Stomach (tissue), 9 donors: Measurements from ENCODE around the gene TTC29. TPM values are rescaled to one million over a fixed set of nuclear protein-coding genes. Genes with fewer than 3 reads are reported as not detected.

Source experiments
- DNase-seq, 2 donors: peaks; one replicate each; pipeline versions ENCODE4 v3.0.0 to v3.0.0-alpha.2; 2013 to 2019
- H3K27ac ChIP-seq, 5 donors: fragments of 200-600 bp in 4 of 5; sonication (generic) in 4 of 5; one replicate each; pipeline ENCODE4 v1.5.1; 2013 to 2019; ENCODE audit warnings: mild to moderate bottlenecking in 1 of 5, moderate library complexity in 1 of 5
- H3K27me3 ChIP-seq, 3 donors: fragments of 200-600 bp; sonication (generic); one replicate each; pipeline ENCODE4 v1.5.1; 2017 to 2019; ENCODE audit warnings: mixed run types in 1 of 3
- H3K36me3 ChIP-seq, 4 donors: fragments of 200-600 bp; sonication (generic); 1 replicate in 3 of 4; 2 replicates in 1 of 4; pipeline ENCODE4 v1.5.1; 2016 to 2019
- H3K4me1 ChIP-seq, 4 donors: fragments of 200-600 bp; sonication (generic); one replicate each; pipeline ENCODE4 v1.5.1; 2016 to 2019
- H3K4me3 ChIP-seq, 4 donors: fragments of 200-600 bp; sonication (generic) in 3 of 4; one replicate each; pipeline ENCODE4 v1.5.1; 2016 to 2019; ENCODE audit warnings: mild to moderate bottlenecking in 1 of 4
- H3K9me3 ChIP-seq, 4 donors: fragments of 200-600 bp; sonication (generic); one replicate each; pipeline ENCODE4 v1.5.1; 2016 to 2019
- CTCF ChIP-seq, 7 experiments: fragments of 450-650 bp in 4 of 7; fragments of 200-600 bp in 3 of 7; sonication (generic) in 3 of 7; IDR thresholded peaks; one replicate each; pipeline ENCODE4 v1.5.1; 2016 to 2019; ENCODE audit warnings: antibody characterized with exemption in 7 of 7, control low read depth in 2 of 7, mild to moderate bottlenecking in 1 of 7
- EP300 ChIP-seq: sonication (generic); formaldehyde crosslinking; IDR thresholded peaks from one replicate; pipeline ENCODE4 v1.6.1; 2017; ENCODE audit warnings: antibody characterized with exemption
- POLR2A ChIP-seq, 4 donors: fragments of 450-650 bp; IDR thresholded peaks; one replicate each; pipeline ENCODE4 v1.6.1; 2016; ENCODE audit warnings: antibody characterized with exemption in 4 of 4, control low read depth in 2 of 4, mild to moderate bottlenecking in 1 of 4, moderate library complexity in 1 of 4
- POLR2AphosphoS5 ChIP-seq, 3 donors: sonication (generic); formaldehyde crosslinking; IDR thresholded peaks; one replicate each; pipeline ENCODE4 v1.6.1; 2016; ENCODE audit warnings: antibody characterized with exemption in 3 of 3
- WGBS, 5 donors: extraction: QIAGEN DNeasy Blood & Tissue Kit in 3 of 5; methylation state at CpG; one replicate each; pipeline versions ENCODE4 v1.1.5 to v1.1.7; 2013 to 2018; 5-methylcytosine and 5-hydroxymethylcytosine counted together
- intact Hi-C: fragments of 100-400 bp; cut with DNase I; formaldehyde crosslinking; loops from one replicate; pipeline ENCODE4 v1.15.1; 2023; ENCODE audit warnings: low total_unique reads
- polyA plus RNA-seq, 3 donors: library from polyadenylated mRNA; stranded (reverse); fragments of 200-250 nt; gene quantifications; one replicate each; pipeline ENCODE4 v1.2.3, GENCODE V29; 2013
- total RNA-seq, 5 donors: library from RNA; depleted of rRNA; stranded (reverse); fragments of >200 nt; gene quantifications; one replicate each; pipeline versions ENCODE4 v1.1.0 to v1.2.3, GENCODE V29; 2014 to 2016
- donor health status: healthy with polysubstance abuse.
- donor health status: Bipolar disorder and iron deficiency.
- donor health status: healthy.

The TTC29 gene
- total and polyA plus RNA-seq, 8 donors, result 0.37 TPM; not detected in 7

GRCh38 chr4:146960634-146961033 lies 15.0 kb upstream of the TTC29 start:
- Histone ChIP-seq H3K9me3 (no peaks in the 10 kb centered on the region), H3K4me1 (no peaks in the 10 kb centered on the region), H3K27me3 (no peaks in the 10 kb centered on the region), H3K36me3 (no peaks in the 10 kb centered on the region), H3K27ac (no peak overlapping the region), H3K4me3 (no peak overlapping the region)
- 45 to 69% (median 64%) methylated on average over 2 of the region's 2 CpGs for WGBS, 5 donors
- TF ChIP-seq EP300 (no peak), CTCF (IDR thresholded peaks at IDR 0.05) (no peak), POLR2AphosphoS5 (IDR thresholded peaks at IDR 0.05) (no peak), POLR2A (IDR thresholded peaks at IDR 0.05) (no peak)
- no peak for DNase-seq
- intact Hi-C loops, result no loop called here

DNA sequence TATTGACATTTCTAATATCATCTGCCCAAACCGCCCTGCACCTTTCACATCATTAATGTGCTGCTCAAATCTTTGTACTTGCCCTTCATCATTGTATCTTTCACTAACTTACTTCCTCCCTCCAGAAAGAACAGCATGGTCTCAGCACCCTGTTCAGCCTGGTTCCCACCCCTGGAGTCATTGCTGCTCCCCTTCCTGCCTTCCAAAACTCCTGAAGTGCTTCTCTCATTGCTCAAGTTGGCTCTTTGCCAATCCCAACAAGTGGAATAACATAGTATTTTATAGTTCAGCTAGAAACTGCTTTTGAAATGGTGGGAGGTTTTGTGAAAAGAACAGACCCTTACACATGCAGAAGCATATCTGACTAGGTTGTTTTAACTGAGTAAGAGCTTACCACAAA lies 14.0 kb upstream of the TTC29 start:
- peaks cover 0 to 5% (median 0%) of the 10 kb centered on the region in 3 donors for H3K27me3 ChIP-seq
- no peaks in the 10 kb centered on the region for H3K9me3 ChIP-seq
- TF ChIP-seq CTCF (IDR thresholded peaks at IDR 0.05), result no peak
- no peak for TF ChIP-seq POLR2A (IDR thresholded peaks at IDR 0.05)
- TF ChIP-seq EP300, result no peak
- no peaks in the 10 kb centered on the region for H3K4me1 ChIP-seq
- 80 to 100% (median 94%) methylated on average over 1 of the region's 1 CpG for WGBS, 5 donors
- H3K36me3 ChIP-seq, result no peaks in the 10 kb centered on the region
- intact Hi-C loops, result no loop called here
- H3K4me3 ChIP-seq, result no peak overlapping the region
- DNase-seq, result no peak
- H3K27ac ChIP-seq, result no peak overlapping the region

DNA sequence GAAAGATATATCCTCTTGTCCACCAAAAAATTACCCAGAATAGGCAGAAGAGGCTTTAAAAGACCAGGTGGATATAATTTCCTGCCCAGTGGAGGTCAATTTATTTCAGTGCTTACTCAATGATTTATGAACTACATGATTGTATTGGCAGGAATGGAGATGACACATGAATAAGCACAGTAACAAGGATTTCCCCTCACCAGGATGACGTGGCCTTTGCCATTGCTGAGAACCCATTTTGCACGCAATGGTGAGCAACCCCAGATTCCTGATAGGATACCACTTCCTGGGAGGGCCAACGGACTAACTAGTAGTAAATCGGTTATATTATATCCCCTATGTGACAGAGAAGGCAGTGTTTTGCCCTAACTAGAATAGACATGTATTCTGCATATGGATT lies 11.6 kb upstream of the TTC29 start:
- Histone ChIP-seq H3K27me3 (peaks cover 0 to 15% (median 0%) of the 10 kb centered on the region in 3 donors), H3K9me3 (no peaks in the 10 kb centered on the region), H3K4me3 (no peak overlapping the region), H3K36me3 (no peaks in the 10 kb centered on the region), H3K27ac (no peak overlapping the region), H3K4me1 (no peaks in the 10 kb centered on the region)
- intact Hi-C loops, result no loop called here
- TF ChIP-seq CTCF (IDR thresholded peaks at IDR 0.05) (no peak), POLR2AphosphoS5 (IDR thresholded peaks at IDR 0.05) (no peak), POLR2A (IDR thresholded peaks at IDR 0.05) (no peak), EP300 (no peak)
- no peak for DNase-seq
- whole genome bisulfite sequencing, 5 donors, result 57 to 80% (median 76%) methylated on average over 4 of the region's 4 CpGs

DNA sequence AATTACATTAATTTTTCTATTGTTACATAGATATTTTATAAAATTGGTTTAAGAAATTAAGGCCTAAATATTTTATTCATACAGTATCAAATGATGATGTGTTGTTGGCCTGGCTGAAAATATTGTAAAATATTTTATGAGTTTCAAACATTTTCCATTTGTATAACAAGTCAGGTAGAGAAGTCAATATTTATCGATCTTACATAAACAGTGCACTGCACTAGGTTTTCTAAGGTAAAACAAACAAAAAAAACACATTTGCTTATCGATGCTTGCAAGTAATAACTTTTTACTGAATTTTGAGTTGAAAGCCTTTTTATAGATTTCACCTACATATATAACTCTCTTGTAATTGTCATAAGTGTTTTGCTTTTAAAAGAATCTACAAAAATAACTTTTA lies 7.2 kb upstream of the TTC29 start:
- Histone ChIP-seq H3K27ac (no peak overlapping the region), H3K27me3 (peaks cover 0 to 32% (median 0%) of the 10 kb centered on the region in 3 donors), H3K36me3 (no peaks in the 10 kb centered on the region), H3K9me3 (no peaks in the 10 kb centered on the region), H3K4me3 (no peak overlapping the region), H3K4me1 (no peaks in the 10 kb centered on the region)
- TF ChIP-seq CTCF (IDR thresholded peaks at IDR 0.05), result no peak
- no peak for TF ChIP-seq POLR2AphosphoS5 (IDR thresholded peaks at IDR 0.05)
- no peak for TF ChIP-seq EP300
- no peak for TF ChIP-seq POLR2A (IDR thresholded peaks at IDR 0.05)
- no peak for DNase-seq
- intact Hi-C loops, result no loop called here
- 43 to 64% (median 51%) methylated on average over 2 of the region's 2 CpGs for WGBS, 5 donors
